ENCODE data around the gene GNG4. TPM values are rescaled to one million over a fixed set of nuclear protein-coding genes. Genes with fewer than 3 reads are reported as not detected.
"Not testable (repeated sequence)": the region's sequence is repeated elsewhere in the genome, so short reads cannot be mapped to it uniquely, and the experiment has no call there.

The GNG4 gene
- total and polyA plus RNA-seq, 2 experiments from 2014 or later = 4.8 to 11.8 TPM

- peak; percentile 43 for DNase-seq (ENCODE audit: low spot score)
- Histone ChIP-seq H3K9me2 (replicated peaks; ENCODE audit: insufficient read depth) (no peaks in the 10 kb centered on the region), H3K79me2 (no peaks in the 10 kb centered on the region), H3K27ac (no peak overlapping the region), H3K4me3 (no peak overlapping the region), H3K27me3 (peaks cover 10% of the 10 kb centered on the region), H3K36me3 (replicated peaks; ENCODE audit: insufficient read depth, low read depth) (no peaks in the 10 kb centered on the region), H4K20me1 (ENCODE audit: insufficient read depth, poor library complexity, severe bottlenecking) (no peaks in the 10 kb centered on the region), H3K9me3 (ENCODE audit: low read depth) (no peaks in the 10 kb centered on the region), H2AFZ (no peak overlapping the region), H3K4me2 (peak overlapping the region; percentile 49), H3K4me1 (ENCODE audit: insufficient read depth) (peaks cover 5% of the 10 kb centered on the region)
- WGBS (ENCODE audit: low lambda C conversion rate, missing lambda C conversion rate) = 64% methylated on average over 47 of the region's 47 CpGs
- no peak for TF ChIP-seq EZH2phosphoT487 (IDR thresholded peaks at IDR 0.05; ENCODE audit: low read depth, severe bottlenecking, unreplicated experiment)
- TF ChIP-seq, protein P1, sequence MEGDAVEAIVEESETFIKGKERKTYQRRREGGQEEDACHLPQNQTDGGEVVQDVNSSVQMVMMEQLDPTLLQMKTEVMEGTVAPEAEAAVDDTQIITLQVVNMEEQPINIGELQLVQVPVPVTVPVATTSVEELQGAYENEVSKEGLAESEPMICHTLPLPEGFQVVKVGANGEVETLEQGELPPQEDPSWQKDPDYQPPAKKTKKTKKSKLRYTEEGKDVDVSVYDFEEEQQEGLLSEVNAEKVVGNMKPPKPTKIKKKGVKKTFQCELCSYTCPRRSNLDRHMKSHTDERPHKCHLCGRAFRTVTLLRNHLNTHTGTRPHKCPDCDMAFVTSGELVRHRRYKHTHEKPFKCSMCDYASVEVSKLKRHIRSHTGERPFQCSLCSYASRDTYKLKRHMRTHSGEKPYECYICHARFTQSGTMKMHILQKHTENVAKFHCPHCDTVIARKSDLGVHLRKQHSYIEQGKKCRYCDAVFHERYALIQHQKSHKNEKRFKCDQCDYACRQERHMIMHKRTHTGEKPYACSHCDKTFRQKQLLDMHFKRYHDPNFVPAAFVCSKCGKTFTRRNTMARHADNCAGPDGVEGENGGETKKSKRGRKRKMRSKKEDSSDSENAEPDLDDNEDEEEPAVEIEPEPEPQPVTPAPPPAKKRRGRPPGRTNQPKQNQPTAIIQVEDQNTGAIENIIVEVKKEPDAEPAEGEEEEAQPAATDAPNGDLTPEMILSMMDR (IDR thresholded peaks at IDR 0.05; ENCODE audit: poor library complexity) = no peak
- no peak for TF ChIP-seq EZH2 (IDR thresholded peaks at IDR 0.05; ENCODE audit: borderline replicate concordance)
Measured at GRCh38 chr1:235642011-235642942, 7.3 kb downstream of the GNG4 start.

- Histone ChIP-seq H2AFZ (no peak overlapping the region), H3K9me3 (ENCODE audit: low read depth) (no peaks in the 10 kb centered on the region), H3K4me2 (no peak overlapping the region), H4K20me1 (ENCODE audit: insufficient read depth, poor library complexity, severe bottlenecking) (no peaks in the 10 kb centered on the region), H3K27ac (no peak overlapping the region), H3K4me1 (ENCODE audit: insufficient read depth) (peaks cover 5% of the 10 kb centered on the region), H3K27me3 (no peaks in the 10 kb centered on the region), H3K9me2 (replicated peaks; ENCODE audit: insufficient read depth) (no peaks in the 10 kb centered on the region), H3K4me3 (no peak overlapping the region), H3K36me3 (replicated peaks; ENCODE audit: insufficient read depth, low read depth) (no peaks in the 10 kb centered on the region), H3K79me2 (no peaks in the 10 kb centered on the region)
- DNase-seq (ENCODE audit: low spot score) = no peak
- TF ChIP-seq EZH2 (IDR thresholded peaks at IDR 0.05; ENCODE audit: borderline replicate concordance) = no peak
- TF ChIP-seq, protein P1 (IDR thresholded peaks at IDR 0.05; ENCODE audit: poor library complexity) = no peak
- TF ChIP-seq EZH2phosphoT487 (IDR thresholded peaks at IDR 0.05; ENCODE audit: low read depth, severe bottlenecking, unreplicated experiment) = no peak
- WGBS (ENCODE audit: low lambda C conversion rate, missing lambda C conversion rate) = 90% methylated on average over 12 of the region's 12 CpGs
Measured at GRCh38 chr1:235640580-235640979, 9.0 kb downstream of the GNG4 start.

DNA sequence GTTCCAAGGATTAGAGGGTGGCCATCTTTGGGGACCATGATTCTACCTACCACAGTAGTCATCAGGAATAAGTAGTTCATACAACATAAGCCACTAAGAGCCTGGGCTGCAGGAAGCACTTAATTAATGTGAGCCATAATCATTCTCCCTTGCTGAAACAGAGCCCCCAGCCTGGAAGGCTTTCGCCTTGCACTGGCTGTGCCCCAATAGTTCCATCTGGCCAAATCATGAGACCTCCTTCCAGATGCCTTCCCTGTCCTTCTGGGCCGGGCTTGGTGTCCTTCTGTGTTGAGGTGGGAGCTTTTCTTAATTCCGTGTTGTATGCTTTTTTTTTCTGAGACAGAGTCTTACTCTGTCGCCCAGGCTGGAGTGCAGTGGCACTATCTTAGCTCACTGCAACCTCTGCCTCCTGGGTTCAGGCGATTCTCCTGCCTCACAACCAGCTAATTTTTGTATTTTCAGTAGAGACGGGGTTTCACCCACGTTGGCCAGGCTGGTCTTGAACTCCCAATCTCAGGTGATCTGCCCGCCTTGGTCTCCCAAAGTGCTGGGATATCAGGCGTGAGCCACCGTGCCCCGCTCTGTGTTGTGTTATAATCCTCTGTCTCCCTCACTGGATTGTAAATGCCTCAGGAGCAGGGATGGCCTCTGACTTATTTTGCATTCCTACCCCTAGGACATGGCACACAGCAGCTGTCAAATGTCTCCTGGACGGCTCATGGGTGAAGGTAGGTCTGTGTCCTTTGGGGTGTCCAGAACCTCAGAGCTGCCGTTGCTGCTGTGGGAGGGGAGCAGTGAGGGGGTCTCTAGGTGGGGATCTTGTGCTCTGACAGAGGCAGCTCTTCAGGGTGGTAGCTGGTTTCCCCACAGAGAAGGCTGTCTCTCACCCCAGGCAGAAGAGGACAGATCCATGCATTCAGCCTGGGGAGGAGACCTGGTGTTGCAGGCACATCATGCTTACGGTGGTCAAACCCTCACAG lies 10.1 kb downstream of the GNG4 start:
- 88% methylated on average over 14 of the region's 14 CpGs for WGBS (ENCODE audit: low lambda C conversion rate, missing lambda C conversion rate)

GRCh38 chr1:235638612-235639011 lies 11.0 kb downstream of the GNG4 start:
- 95% methylated on average over 2 of the region's 2 CpGs for WGBS (ENCODE audit: low lambda C conversion rate, missing lambda C conversion rate)
- not testable (repeated sequence) for H3K4me2 ChIP-seq, H3K79me2 ChIP-seq

More for the DNA sequence above, 10.1 kb downstream of the GNG4 start:
- no peaks in the 10 kb centered on the region for H4K20me1 ChIP-seq (ENCODE audit: insufficient read depth, poor library complexity, severe bottlenecking)
- no peak overlapping the region for H2AFZ ChIP-seq
- peaks cover 5% of the 10 kb centered on the region for H3K4me1 ChIP-seq (ENCODE audit: insufficient read depth)
- no peaks in the 10 kb centered on the region for H3K27me3 ChIP-seq
- H3K9me3 ChIP-seq (ENCODE audit: low read depth) = no peaks in the 10 kb centered on the region
- no peaks in the 10 kb centered on the region for H3K79me2 ChIP-seq
- H3K36me3 ChIP-seq (replicated peaks; ENCODE audit: insufficient read depth, low read depth) = no peaks in the 10 kb centered on the region
- DNase-seq (ENCODE audit: low spot score) = no peak
- H3K9me2 ChIP-seq (replicated peaks; ENCODE audit: insufficient read depth) = no peaks in the 10 kb centered on the region
- H3K4me2 ChIP-seq = no peak overlapping the region
- H3K27ac ChIP-seq = no peak overlapping the region
- TF ChIP-seq EZH2 (IDR thresholded peaks at IDR 0.05; ENCODE audit: borderline replicate concordance) (no peak), EZH2phosphoT487 (IDR thresholded peaks at IDR 0.05; ENCODE audit: low read depth, severe bottlenecking, unreplicated experiment) (no peak)
- TF ChIP-seq, protein P1 (IDR thresholded peaks at IDR 0.05; ENCODE audit: poor library complexity) = no peak
- H3K4me3 ChIP-seq = no peak overlapping the region

More at GRCh38 chr1:235638612-235639011, 11.0 kb downstream of the GNG4 start:
- H3K9me2 ChIP-seq (replicated peaks; ENCODE audit: insufficient read depth); H3K36me3 ChIP-seq (replicated peaks; ENCODE audit: insufficient read depth, low read depth); H3K9me3 ChIP-seq (ENCODE audit: low read depth); H3K27ac ChIP-seq; H3K27me3 ChIP-seq; H2AFZ ChIP-seq; DNase-seq (ENCODE audit: low spot score); H3K4me1 ChIP-seq (ENCODE audit: insufficient read depth); H3K4me3 ChIP-seq; H4K20me1 ChIP-seq (ENCODE audit: insufficient read depth, poor library complexity, severe bottlenecking): not testable (repeated sequence)
